Colonic mucosa (tissue), 4 donors: ENCODE results near the gene PMFBP1. TPM values are rescaled to one million over a fixed set of nuclear protein-coding genes. Genes with fewer than 3 reads are reported as not detected.

Source experiments
- DNase-seq: peaks from one replicate; pipeline ENCODE4 v3.0.0-alpha.2; 2020
- H3K27ac ChIP-seq: fragments of 200-600 bp; one replicate; pipeline ENCODE4 v1.8.0; 2021
- H3K27me3 ChIP-seq: fragments of 200-600 bp; one replicate; pipeline ENCODE4 v1.8.0; 2021
- H3K36me3 ChIP-seq: fragments of 200-600 bp; one replicate; pipeline ENCODE4 v1.8.0; 2021
- H3K4me1 ChIP-seq: fragments of 200-600 bp; one replicate; pipeline ENCODE4 v1.8.0; 2021; ENCODE audit warnings: mild to moderate bottlenecking
- H3K4me3 ChIP-seq: fragments of 200-600 bp; one replicate; pipeline ENCODE4 v1.8.0; 2021
- H3K9ac ChIP-seq, 2 donors: one replicate each; pipeline ENCODE4 v1.7.0; 2013; ENCODE audit warnings: control low read depth in 2 of 2, low read depth in 2 of 2, low read length in 2 of 2
- H3K9me3 ChIP-seq: fragments of 200-600 bp; one replicate; pipeline ENCODE4 v1.8.0; 2021
- CTCF ChIP-seq: fragments of 200-600 bp; IDR thresholded peaks from one replicate; pipeline ENCODE4 v1.8.0; 2022; ENCODE audit warnings: antibody characterized with exemption, mild to moderate bottlenecking
- intact Hi-C: fragments of 100-400 bp; cut with DNase I; formaldehyde crosslinking; loops from one replicate; pipeline ENCODE4 v1.14.1; 2022
- total RNA-seq, 2 donors: library from RNA; stranded (reverse); fragmentation: NEBNext Ultra II Directional in 1 of 2; extraction: Animal tissue kit (Norgen Biotek cat#: 25700) in 1 of 2; gene quantifications; one replicate each; pipeline ENCODE4 v1.2.1, GENCODE V29; 2021
- donor health status: healthy.
- donor health status: DM: no; HTN: no; CAD: no.
- donor health status: DM: no; HTN: no; CAD: no.

Gene PMFBP1
- total RNA-seq, 2 donors from 2014 or later, result 3.7 to 4.9 TPM

DNA sequence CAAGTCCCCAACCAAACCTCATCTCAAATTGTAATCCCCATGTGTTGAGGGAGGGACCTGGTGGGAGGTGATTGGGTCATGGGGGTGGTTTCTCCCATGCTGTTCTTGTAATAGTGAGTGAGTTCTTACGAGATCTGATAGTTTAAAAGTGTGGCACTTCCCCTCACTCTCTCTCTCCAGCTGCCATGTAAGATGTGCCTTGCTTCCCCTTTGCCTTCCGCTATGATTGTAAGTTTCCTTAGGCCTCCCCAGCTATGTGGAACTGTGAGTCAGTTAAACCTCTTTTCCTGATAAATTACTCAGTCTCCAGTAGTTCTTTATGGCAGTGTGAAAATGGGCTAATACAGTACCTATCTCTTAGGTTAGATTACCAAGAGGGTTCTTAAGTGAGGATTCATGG, 5.8 kb downstream of the PMFBP1 start:
- Histone ChIP-seq H3K9me3 (no peaks in the 10 kb centered on the region), H3K36me3 (no peaks in the 10 kb centered on the region), H3K9ac (no peak overlapping the region), H3K27me3 (no peaks in the 10 kb centered on the region), H3K27ac (no peak overlapping the region), H3K4me1 (no peaks in the 10 kb centered on the region), H3K4me3 (no peak overlapping the region)
- intact Hi-C loops, result no loop called here
- TF ChIP-seq CTCF, result no peak
- no peak for DNase-seq

DNA sequence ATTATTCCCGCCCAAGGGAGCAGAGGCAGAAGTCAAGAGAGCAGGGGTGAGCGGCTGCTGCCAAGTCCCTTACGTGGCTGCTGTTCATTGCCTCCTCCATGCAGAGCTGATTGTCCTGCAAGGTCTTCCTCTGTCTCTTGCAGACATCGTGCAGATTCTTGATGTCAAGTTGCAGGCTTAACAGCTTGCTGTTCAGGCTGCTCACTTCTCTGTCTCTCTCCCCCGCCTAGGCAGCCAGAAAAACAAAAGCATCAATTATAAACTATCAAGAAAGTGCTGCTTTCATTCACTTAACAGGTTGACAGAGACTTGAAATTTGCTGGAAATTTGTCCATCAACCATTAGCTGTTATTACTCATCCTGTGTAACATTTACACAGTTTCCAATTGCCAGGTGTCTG, 7.3 kb downstream of the PMFBP1 start:
- intact Hi-C loops, result no loop called here
- H3K4me3 ChIP-seq, result no peak overlapping the region
- no peaks in the 10 kb centered on the region for H3K36me3 ChIP-seq
- H3K4me1 ChIP-seq, result no peaks in the 10 kb centered on the region
- no peak overlapping the region for H3K27ac ChIP-seq
- no peak for DNase-seq
- TF ChIP-seq CTCF, result no peak
- no peak overlapping the region for H3K9ac ChIP-seq
- no peaks in the 10 kb centered on the region for H3K9me3 ChIP-seq
- no peaks in the 10 kb centered on the region for H3K27me3 ChIP-seq

- H3K9me3 ChIP-seq, result no peaks in the 10 kb centered on the region
- H3K4me1 ChIP-seq, result no peaks in the 10 kb centered on the region
- H3K9ac ChIP-seq, result no peak overlapping the region
- DNase-seq, result no peak
- intact Hi-C loops, result no loop called here
- H3K4me3 ChIP-seq, result no peak overlapping the region
- no peak overlapping the region for H3K27ac ChIP-seq
- no peak for TF ChIP-seq CTCF
- no peaks in the 10 kb centered on the region for H3K36me3 ChIP-seq
- H3K27me3 ChIP-seq, result no peaks in the 10 kb centered on the region
Measured at GRCh38 chr16:72162105-72162692, 9.8 kb downstream of the PMFBP1 start.

DNA sequence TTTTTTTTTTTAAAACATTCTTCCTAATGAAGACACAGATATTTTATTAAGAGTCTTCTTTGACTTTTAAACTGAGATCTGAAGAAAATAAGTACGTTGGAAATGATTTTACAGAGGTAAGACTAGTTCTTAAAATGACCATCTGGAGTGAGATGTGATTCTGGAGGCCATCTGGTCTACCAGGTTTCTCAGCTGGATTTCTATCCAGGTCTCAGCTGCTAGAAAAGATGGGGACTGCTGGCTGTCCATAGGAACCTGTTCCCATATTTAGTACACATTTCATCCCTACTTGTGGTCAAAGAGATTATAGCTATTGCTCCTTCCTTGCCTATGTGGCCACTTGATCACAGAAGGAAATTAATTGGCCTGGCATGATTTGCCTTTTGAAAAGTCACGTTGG, 12.2 kb downstream of the PMFBP1 start:
- Histone ChIP-seq H3K4me1 (no peaks in the 10 kb centered on the region), H3K27me3 (no peaks in the 10 kb centered on the region), H3K9ac (no peak overlapping the region), H3K9me3 (no peaks in the 10 kb centered on the region), H3K36me3 (no peaks in the 10 kb centered on the region), H3K4me3 (no peak overlapping the region), H3K27ac (no peak overlapping the region)
- TF ChIP-seq CTCF, result no peak
- intact Hi-C loops, result no loop called here
- no peak for DNase-seq

GRCh38 chr16:72159386-72159785, 12.6 kb downstream of the PMFBP1 start:
- no peak overlapping the region for H3K9ac ChIP-seq
- H3K27me3 ChIP-seq, result no peaks in the 10 kb centered on the region
- no peak for TF ChIP-seq CTCF
- no peaks in the 10 kb centered on the region for H3K36me3 ChIP-seq
- intact Hi-C loops, result no loop called here
- H3K4me1 ChIP-seq, result no peaks in the 10 kb centered on the region
- no peak overlapping the region for H3K4me3 ChIP-seq
- no peaks in the 10 kb centered on the region for H3K9me3 ChIP-seq
- no peak overlapping the region for H3K27ac ChIP-seq
- no peak for DNase-seq
